GM12878 (cell line): Measurements from ENCODE around the gene KCNJ3. TPM values are rescaled to one million over a fixed set of nuclear protein-coding genes. Genes with fewer than 3 reads are reported as not detected.

Source experiments
- ATF7 ChIP-seq: fragments of 450-650 bp; IDR thresholded peaks from 2 replicates; pipeline ENCODE4 v1.6.1; 2016; ENCODE audit warnings: low read depth, mild to moderate bottlenecking
- CBX5 ChIP-seq: sonication (generic); IDR thresholded peaks from 2 replicates; pipeline ENCODE4 v1.6.1; 2016; ENCODE audit warnings: low read depth, moderate library complexity, mild to moderate bottlenecking, inconsistent platforms
- CEBPB ChIP-seq, 2 experiments: fragments of 150-350 bp in 1 of 2; IDR thresholded peaks; 2 replicates each; pipeline ENCODE4 v1.6.1; 2012 to 2014; ENCODE audit warnings: low read depth in 2 of 2, low read length in 2 of 2, borderline replicate concordance in 1 of 2, inconsistent platforms in 1 of 2
- HDAC6 ChIP-seq: fragments of 200-600 bp; sonication (generic); IDR thresholded peaks from one replicate; pipeline ENCODE4 v1.8.0; 2017; ENCODE audit warnings: antibody characterized with exemption; ENCODE audit not compliant: unreplicated experiment
- POLR2A ChIP-seq: IDR thresholded peaks from 2 replicates; pipeline ENCODE4 v1.6.1; 2011; ENCODE audit warnings: low read depth, mild to moderate bottlenecking, low read length
- PRDM15 ChIP-seq: fragments of 450-650 bp; formaldehyde crosslinking; IDR thresholded peaks from 2 replicates; pipeline ENCODE4 v1.4.0; 2020; ENCODE audit warnings: mild to moderate bottlenecking, moderate library complexity
- RB1 ChIP-seq: fragments of 450-650 bp; formaldehyde crosslinking; IDR thresholded peaks from 2 replicates; pipeline ENCODE4 v1.6.1; 2017; ENCODE audit warnings: mild to moderate bottlenecking, borderline replicate concordance
- TAF1 ChIP-seq: IDR thresholded peaks from 2 replicates; pipeline ENCODE4 v1.6.1; 2011; ENCODE audit warnings: mild to moderate bottlenecking, low read depth, low read length, borderline replicate concordance
- TCF7 ChIP-seq: IDR thresholded peaks from 2 replicates; pipeline ENCODE4 v1.6.1; 2014; ENCODE audit warnings: antibody characterized with exemption, borderline replicate concordance
- polyA plus RNA-seq, 11 experiments: library from polyadenylated mRNA; depleted of rRNA in 4 of 11; unstranded in 6 of 11; stranded (reverse) in 5 of 11; fragments of >200 nt; fragmentation: Nextera tagmentation in 4 of 11; fragmentation: Illumina TruSeq in 1 of 11; extraction: Ambion mirVana in 4 of 11; extraction: Trizol in 1 of 11; gene quantifications; 1 replicate in 1 of 11; 2 replicates in 10 of 11; pipeline versions ENCODE4 v1.2.1 to v1.2.3, GENCODE V29; 2011 to 2016; ENCODE audit warnings: inconsistent platforms in 2 of 11, missing spikeins in 2 of 11, low read depth in 1 of 11
- total RNA-seq, 4 experiments: library from RNA; depleted of rRNA in 3 of 4; stranded (reverse); fragments of >200 nt in 3 of 4; fragmentation: Illumina TruSeq in 1 of 4; extraction: Trizol in 1 of 4; gene quantifications; 2 replicates each; pipeline versions ENCODE4 v1.2.1 to v1.2.3, GENCODE V29; 2013 to 2021
- TF ChIP-seq, protein P1 (sequence below): IDR thresholded peaks from 2 replicates; pipeline ENCODE4 v1.6.1; 2012; ENCODE audit warnings: low read depth, low read length, improper control_type of control experiment
- TF ChIP-seq, protein P2 (sequence below): fragments of 450-650 bp; IDR thresholded peaks from 2 replicates; pipeline ENCODE4 v1.6.1; 2017; ENCODE audit warnings: mild to moderate bottlenecking, moderate library complexity

KCNJ3 gene
- total and polyA plus RNA-seq, 10 of the 15 experiments (the other 5 are each of a cell fraction or from before 2014, with no cell fraction given): 0.01 to 1.1 (median 0.04) TPM; not detected in 6

- TF ChIP-seq PRDM15 (CRISPR knock-in tag): no peak
- no peak for TF ChIP-seq ATF7
- TF ChIP-seq HDAC6: no peak
- no peak for TF ChIP-seq TAF1
- TF ChIP-seq, protein P1, sequence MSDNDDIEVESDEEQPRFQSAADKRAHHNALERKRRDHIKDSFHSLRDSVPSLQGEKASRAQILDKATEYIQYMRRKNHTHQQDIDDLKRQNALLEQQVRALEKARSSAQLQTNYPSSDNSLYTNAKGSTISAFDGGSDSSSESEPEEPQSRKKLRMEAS: no peak
- TF ChIP-seq, protein P2, sequence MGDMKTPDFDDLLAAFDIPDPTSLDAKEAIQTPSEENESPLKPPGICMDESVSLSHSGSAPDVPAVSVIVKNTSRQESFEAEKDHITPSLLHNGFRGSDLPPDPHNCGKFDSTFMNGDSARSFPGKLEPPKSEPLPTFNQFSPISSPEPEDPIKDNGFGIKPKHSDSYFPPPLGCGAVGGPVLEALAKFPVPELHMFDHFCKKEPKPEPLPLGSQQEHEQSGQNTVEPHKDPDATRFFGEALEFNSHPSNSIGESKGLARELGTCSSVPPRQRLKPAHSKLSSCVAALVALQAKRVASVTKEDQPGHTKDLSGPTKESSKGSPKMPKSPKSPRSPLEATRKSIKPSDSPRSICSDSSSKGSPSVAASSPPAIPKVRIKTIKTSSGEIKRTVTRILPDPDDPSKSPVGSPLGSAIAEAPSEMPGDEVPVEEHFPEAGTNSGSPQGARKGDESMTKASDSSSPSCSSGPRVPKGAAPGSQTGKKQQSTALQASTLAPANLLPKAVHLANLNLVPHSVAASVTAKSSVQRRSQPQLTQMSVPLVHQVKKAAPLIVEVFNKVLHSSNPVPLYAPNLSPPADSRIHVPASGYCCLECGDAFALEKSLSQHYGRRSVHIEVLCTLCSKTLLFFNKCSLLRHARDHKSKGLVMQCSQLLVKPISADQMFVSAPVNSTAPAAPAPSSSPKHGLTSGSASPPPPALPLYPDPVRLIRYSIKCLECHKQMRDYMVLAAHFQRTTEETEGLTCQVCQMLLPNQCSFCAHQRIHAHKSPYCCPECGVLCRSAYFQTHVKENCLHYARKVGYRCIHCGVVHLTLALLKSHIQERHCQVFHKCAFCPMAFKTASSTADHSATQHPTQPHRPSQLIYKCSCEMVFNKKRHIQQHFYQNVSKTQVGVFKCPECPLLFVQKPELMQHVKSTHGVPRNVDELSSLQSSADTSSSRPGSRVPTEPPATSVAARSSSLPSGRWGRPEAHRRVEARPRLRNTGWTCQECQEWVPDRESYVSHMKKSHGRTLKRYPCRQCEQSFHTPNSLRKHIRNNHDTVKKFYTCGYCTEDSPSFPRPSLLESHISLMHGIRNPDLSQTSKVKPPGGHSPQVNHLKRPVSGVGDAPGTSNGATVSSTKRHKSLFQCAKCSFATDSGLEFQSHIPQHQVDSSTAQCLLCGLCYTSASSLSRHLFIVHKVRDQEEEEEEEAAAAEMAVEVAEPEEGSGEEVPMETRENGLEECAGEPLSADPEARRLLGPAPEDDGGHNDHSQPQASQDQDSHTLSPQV: no peak
- TF ChIP-seq RB1: no peak
- TF ChIP-seq CBX5: no peak
- TF ChIP-seq TCF7: no peak
- TF ChIP-seq POLR2A: no peak
- TF ChIP-seq CEBPB (IDR thresholded peaks at IDR 0.05; ENCODE audit: borderline replicate concordance in 1 of 2, low read depth in 2 of 2, low read length in 2 of 2): no peak
Observed at GRCh38 chr2:154693741-154694340, 4.7 kb upstream of the KCNJ3 start (continued).
